Activated naive CD4-positive, alpha-beta T cell treated with anti-CD3 and anti-CD28 coated beads, Interleukin-2, amount 50 U/mL, for 72 hours (primary cell): ENCODE results near the gene MRPL41. TPM values are rescaled to one million over a fixed set of nuclear protein-coding genes. Genes with fewer than 3 reads are reported as not detected.
"Not testable (repeated sequence)": the region's sequence is repeated elsewhere in the genome, so short reads cannot be mapped to it uniquely, and the experiment has no call there.

Experiments
- ATAC-seq, 2 donors: fragments of 150-1000 bp; cut with Tn5 transposase; 2 replicates each; pipeline ENCODE4 v1.10.0; 2021; ENCODE audit warnings: mild to moderate bottlenecking in 2 of 2, moderate library complexity in 2 of 2
- DNase-seq, 2 donors: peaks; one replicate each; pipeline ENCODE4 v3.0.0; 2021 to 2022; ENCODE audit warnings: low spot score in 2 of 2
- H3K27ac Mint-ChIP-seq, 2 donors: one replicate each; pipeline ENCODE4 v1.8.0; 2022; ENCODE audit warnings: mild to moderate bottlenecking in 2 of 2, mixed read lengths in 2 of 2
- H3K36me3 Mint-ChIP-seq, 2 donors: one replicate each; pipeline ENCODE4 v1.8.0; 2022; ENCODE audit warnings: mixed read lengths in 2 of 2
- H3K9me3 Mint-ChIP-seq, 2 donors: one replicate each; pipeline ENCODE4 v1.8.0; 2022; ENCODE audit warnings: mixed read lengths in 2 of 2
- total RNA-seq, 2 donors: library from RNA; stranded (reverse); gene quantifications; one replicate each; pipeline ENCODE4 v1.2.3, GENCODE V29; 2022

Gene MRPL41
- total RNA-seq, 2 donors from 2014 or later, result 21.2 to 31.6 TPM

- Mint-ChIP-seq H3K27ac (peak overlapping the region in 1 of 2 donors; percentile 47), H3K36me3 (peaks cover 6 to 20% of the 10 kb centered on the region in 2 donors), H3K9me3 (no peaks in the 10 kb centered on the region)
- DNase-seq (no peak), ATAC-seq (no peak)
These were observed 36.6 kb downstream of the MRPL41 start for GRCh38 chr9:137588311-137588710.

- Mint-ChIP-seq H3K36me3 (peaks cover 6 to 20% of the 10 kb centered on the region in 2 donors), H3K27ac (no peak overlapping the region), H3K9me3 (no peaks in the 10 kb centered on the region)
- DNase-seq (no peak), ATAC-seq (no peak)
These were observed 37.2 kb downstream of the MRPL41 start for GRCh38 chr9:137588891-137589290.

- ATAC-seq, result peak in 1 of 2 donors; percentile 9
- H3K36me3 Mint-ChIP-seq, result peaks cover 6 to 20% of the 10 kb centered on the region in 2 donors
- H3K9me3 Mint-ChIP-seq, result no peaks in the 10 kb centered on the region
- peak overlapping the region in 1 of 2 donors; percentile 96 for H3K27ac Mint-ChIP-seq
- no peak for DNase-seq
These were observed 37.9 kb downstream of the MRPL41 start for GRCh38 chr9:137589441-137590122.

- DNase-seq, result no peak
- peak; percentile 31 to 34 for ATAC-seq
- H3K27ac Mint-ChIP-seq, result no peak overlapping the region
- peaks cover 6 to 20% of the 10 kb centered on the region in 2 donors for H3K36me3 Mint-ChIP-seq
- no peaks in the 10 kb centered on the region for H3K9me3 Mint-ChIP-seq
These were observed 38.4 kb downstream of the MRPL41 start for GRCh38 chr9:137590123-137590468.

GRCh38 chr9:137590469-137591383 lies 39.0 kb downstream of the MRPL41 start, which contains the start of gene ZMYND19:
ZMYND19 (minus strand) TSS chr9:137590512; CDS start chr9:137590263, 249 bp downstream.
- Mint-ChIP-seq H3K27ac (peak within 1 kb of the TSS; percentile 71 to 96), H3K9me3 (no peaks in the 10 kb centered on the region), H3K36me3 (peaks cover 6 to 20% of the 10 kb centered on the region in 2 donors)
- peak; percentile 93 to 95 for DNase-seq
- ATAC-seq, result peak; percentile 96 to 98

- Mint-ChIP-seq H3K9me3 (no peaks in the 10 kb centered on the region), H3K36me3 (peaks cover 6 to 9% of the 10 kb centered on the region in 2 donors), H3K27ac (no peak overlapping the region)
- DNase-seq (no peak), ATAC-seq (no peak)
These were observed 41.1 kb downstream of the MRPL41 start for GRCh38 chr9:137592767-137593166.

GRCh38 chr9:137593176-137593575 lies 41.5 kb downstream of the MRPL41 start:
- DNase-seq (no peak), ATAC-seq (no peak)
- no peaks in the 10 kb centered on the region for H3K9me3 Mint-ChIP-seq
- H3K36me3 Mint-ChIP-seq, result peaks cover 5 to 6% of the 10 kb centered on the region in 2 donors
- no peak overlapping the region for H3K27ac Mint-ChIP-seq

- H3K9me3 Mint-ChIP-seq, H3K27ac Mint-ChIP-seq, H3K36me3 Mint-ChIP-seq, DNase-seq, ATAC-seq: not testable (repeated sequence)
These were observed 44.9 kb downstream of the MRPL41 start for GRCh38 chr9:137596577-137596976.

- H3K27ac Mint-ChIP-seq, result no peak overlapping the region
- H3K36me3 Mint-ChIP-seq, result no peaks in the 10 kb centered on the region
- no peaks in the 10 kb centered on the region for H3K9me3 Mint-ChIP-seq
- ATAC-seq, result no peak
- DNase-seq, result no peak
These were observed 47.3 kb downstream of the MRPL41 start for GRCh38 chr9:137598943-137599342.

Other genes with a start within 250 kb of the MRPL41 start
- 1 to 10 TPM in 1 of 2 donors, under 1 TPM in 1; 0.61 to 3.1 TPM for gene NRARP, start 249.6 kb upstream of the MRPL41 start, total RNA-seq
- gene EXD3, start 128.7 kb upstream of the MRPL41 start, total RNA-seq, result 10 to 100 TPM in 1 of 2 donors, 1 to 10 TPM in 1; 7.9 to 14.8 TPM
- gene NOXA1, start 128.5 kb upstream of the MRPL41 start, total RNA-seq, result 1 to 10 TPM in 1 of 2 donors, not detected in 1; 1.5 TPM
- gene ENTPD8, start 110.5 kb upstream of the MRPL41 start, total RNA-seq, result not detected
- gene NSMF, start 92.5 kb upstream of the MRPL41 start, total RNA-seq, result 10 to 100 TPM; 12.0 to 61.3 TPM
- gene PNPLA7, start 1.5 kb upstream of the MRPL41 start, total RNA-seq, result 1 to 10 TPM; 3.7 to 4.4 TPM
- 10 to 100 TPM; 30.1 to 64.7 TPM for gene DPH7, start 27.0 kb downstream of the MRPL41 start, total RNA-seq
- 10 to 100 TPM; 32.9 to 63.5 TPM for gene ZMYND19, start 38.6 kb downstream of the MRPL41 start, total RNA-seq
- 10 to 100 TPM; 34.4 to 40.9 TPM for gene ARRDC1, start 53.8 kb downstream of the MRPL41 start, total RNA-seq
- gene EHMT1, start 67.1 kb downstream of the MRPL41 start, total RNA-seq, result 10 to 100 TPM; 80.4 to 85.0 TPM